DOHH2 (cell line): ENCODE data around the gene HLA-DQB1.

Source experiments
- H3F3A ChIP-seq: fragments of 200-600 bp; sonication (generic), shearing (Covaris generic); 2 replicates; pipeline ENCODE4 v1.6.0; 2016; ENCODE audit warnings: antibody characterized with exemption, mild to moderate bottlenecking; ENCODE audit not compliant: control insufficient read depth, insufficient read depth
- H3K27ac ChIP-seq: fragments of 200-600 bp; sonication (generic); 2 replicates; pipeline ENCODE4 v1.5.1; 2014; ENCODE audit warnings: low read depth, mild to moderate bottlenecking, low read length, moderate library complexity
- H3K27me3 ChIP-seq: fragments of 200-600 bp; sonication (generic); 2 replicates; pipeline ENCODE4 v1.6.1; 2014; ENCODE audit warnings: mild to moderate bottlenecking, low read length, mixed read lengths; ENCODE audit not compliant: control insufficient read depth
- H3K36me3 ChIP-seq: fragments of 200-600 bp; sonication (generic); 2 replicates; pipeline ENCODE4 v1.6.1; 2014; ENCODE audit warnings: mild to moderate bottlenecking, low read length, moderate library complexity, mixed read lengths; ENCODE audit not compliant: control insufficient read depth
- H3K4me1 ChIP-seq: fragments of 200-600 bp; sonication (generic); 2 replicates; pipeline ENCODE4 v1.6.1; 2014; ENCODE audit warnings: mild to moderate bottlenecking, low read length, mixed read lengths; ENCODE audit not compliant: control insufficient read depth
- H3K4me2 ChIP-seq: fragments of 200-600 bp; sonication (generic); 2 replicates; pipeline ENCODE4 v1.6.0; 2014; ENCODE audit warnings: mild to moderate bottlenecking, low read length, moderate library complexity
- H3K4me3 ChIP-seq: fragments of 200-600 bp; sonication (generic); 2 replicates; pipeline ENCODE4 v1.5.1; 2014; ENCODE audit warnings: mild to moderate bottlenecking, low read length, mixed read lengths
- H3K79me2 ChIP-seq: fragments of 200-600 bp; sonication (generic); 2 replicates; pipeline ENCODE4 v1.6.1; 2014; ENCODE audit warnings: mild to moderate bottlenecking, low read length, mixed read lengths; ENCODE audit not compliant: control insufficient read depth
- H3K9me2 ChIP-seq: fragments of 200-600 bp; sonication (generic); replicated peaks from 2 replicates; pipeline ENCODE4 v1.6.1; 2014; ENCODE audit warnings: mild to moderate bottlenecking, low read length, mixed read lengths; ENCODE audit not compliant: control insufficient read depth
- H3K9me3 ChIP-seq: fragments of 200-600 bp; sonication (generic); 2 replicates; pipeline ENCODE4 v1.6.1; 2014; ENCODE audit warnings: antibody characterized with exemption, low read length, mixed read lengths; ENCODE audit not compliant: control insufficient read depth, insufficient read depth
- H4K20me1 ChIP-seq: fragments of 200-600 bp; sonication (generic); 2 replicates; pipeline ENCODE4 v1.6.0; 2014; ENCODE audit warnings: low read depth, mild to moderate bottlenecking, antibody characterized with exemption, low read length, moderate library complexity; ENCODE audit not compliant: control insufficient read depth, insufficient read depth
- CTCF ChIP-seq: fragments of 200-600 bp; sonication (generic); IDR thresholded peaks from one replicate; pipeline ENCODE4 v1.5.1; 2014; ENCODE audit warnings: antibody characterized with exemption, mild to moderate bottlenecking, low read depth, low read length; ENCODE audit not compliant: poor library complexity, severe bottlenecking
- EZH2phosphoT487 ChIP-seq: fragments of 200-600 bp; sonication (generic); IDR thresholded peaks from 2 replicates; pipeline ENCODE4 v1.6.1; 2017; ENCODE audit warnings: borderline replicate concordance, mild to moderate bottlenecking, antibody characterized with exemption, low read length, moderate library complexity, mixed read lengths

HLA-DQB1 gene

GRCh38 chr6:32617751-32618150 is 48.7 kb downstream of the HLA-DQB1 start:
- no peaks in the 10 kb centered on the region for H3K27me3 ChIP-seq
- no peaks in the 10 kb centered on the region for H3K36me3 ChIP-seq
- TF ChIP-seq EZH2phosphoT487 (no peak), CTCF (no peak)
- H3K4me2 ChIP-seq: no peak overlapping the region
- H3K9me2 ChIP-seq: no peaks in the 10 kb centered on the region
- H3K9me3 ChIP-seq: no peaks in the 10 kb centered on the region; the same call in 1 of the 2 replicates
- H3K27ac ChIP-seq: no peak overlapping the region
- H3K4me3 ChIP-seq: no peak overlapping the region
- H4K20me1 ChIP-seq: no peaks in the 10 kb centered on the region
- peaks cover 3% of the 10 kb centered on the region for H3F3A ChIP-seq
- H3K79me2 ChIP-seq: no peaks in the 10 kb centered on the region
- H3K4me1 ChIP-seq: peaks cover 27% of the 10 kb centered on the region

- Histone ChIP-seq H3K79me2 (no peaks in the 10 kb centered on the region), H3K9me2 (no peaks in the 10 kb centered on the region), H4K20me1 (no peaks in the 10 kb centered on the region), H3K4me1 (peaks cover 10% of the 10 kb centered on the region), H3K27ac (no peak overlapping the region), H3K9me3 (no peaks in the 10 kb centered on the region), H3K4me2 (no peak overlapping the region), H3F3A (no peaks in the 10 kb centered on the region), H3K36me3 (no peaks in the 10 kb centered on the region), H3K4me3 (no peak overlapping the region), H3K27me3 (no peaks in the 10 kb centered on the region)
- TF ChIP-seq CTCF: no peak
- no peak for TF ChIP-seq EZH2phosphoT487
Measured at GRCh38 chr6:32615885-32616532, 50.4 kb downstream of the HLA-DQB1 start.

GRCh38 chr6:32614366-32615081 is 51.9 kb downstream of the HLA-DQB1 start:
- Histone ChIP-seq H3K9me3 (no peaks in the 10 kb centered on the region), H3K4me1 (peaks cover 15% of the 10 kb centered on the region), H3K4me3 (no peak overlapping the region), H3K79me2 (no peaks in the 10 kb centered on the region), H3K27ac (no peak overlapping the region), H3F3A (no peaks in the 10 kb centered on the region), H3K4me2 (no peak overlapping the region), H3K36me3 (no peaks in the 10 kb centered on the region), H4K20me1 (no peaks in the 10 kb centered on the region), H3K27me3 (no peaks in the 10 kb centered on the region), H3K9me2 (no peaks in the 10 kb centered on the region)
- TF ChIP-seq EZH2phosphoT487 (no peak), CTCF (no peak)
